Ascending aorta (tissue), 2 donors: ENCODE results near the gene KIF26B. TPM values are rescaled to one million over a fixed set of nuclear protein-coding genes. Genes with fewer than 3 reads are reported as not detected.
"Not testable (repeated sequence)": the region's sequence is repeated elsewhere in the genome, so short reads cannot be mapped to it uniquely, and the experiment has no call there.

ENCODE experiments used
- DNase-seq, 2 donors: peaks; one replicate each; pipeline ENCODE4 v3.0.0-alpha.2; 2019; ENCODE audit warnings: low spot score in 2 of 2
- H3K27ac ChIP-seq, 2 donors: fragments of 200-600 bp; sonication (generic); one replicate each; pipeline ENCODE4 v1.5.1; 2016 to 2017; ENCODE audit warnings: mild to moderate bottlenecking in 1 of 2
- H3K27me3 ChIP-seq: fragments of 200-600 bp; sonication (generic); one replicate; pipeline ENCODE4 v1.5.1; 2017
- H3K36me3 ChIP-seq, 2 donors: fragments of 200-600 bp; sonication (generic); one replicate each; pipeline ENCODE4 v1.5.1; 2016
- H3K4me1 ChIP-seq, 2 donors: fragments of 200-600 bp; sonication (generic); one replicate each; pipeline ENCODE4 v1.5.1; 2016 to 2017; ENCODE audit warnings: mild to moderate bottlenecking in 1 of 2
- H3K4me3 ChIP-seq, 2 donors: fragments of 200-600 bp; sonication (generic); one replicate each; pipeline ENCODE4 v1.5.1; 2016 to 2017; ENCODE audit warnings: mild to moderate bottlenecking in 1 of 2
- H3K9me3 ChIP-seq, 2 donors: fragments of 200-600 bp; sonication (generic); one replicate each; pipeline ENCODE4 v1.5.1; 2016
- intact Hi-C: fragments of 100-400 bp; cut with DNase I; formaldehyde crosslinking; loops from one replicate; pipeline ENCODE4 v1.15.1; 2023
- total RNA-seq: library from RNA; depleted of rRNA; stranded (reverse); fragments of >200 nt; gene quantifications from one replicate; pipeline ENCODE4 v1.1.0, GENCODE V29; 2016
- TF ChIP-seq, protein P1 (sequence below), 3 experiments: fragments of 200-600 bp in 2 of 3; fragments of 450-650 bp in 1 of 3; sonication (generic) in 2 of 3; IDR thresholded peaks; one replicate each; pipeline ENCODE4 v1.5.1; 2016 to 2019; ENCODE audit warnings: antibody characterized with exemption in 3 of 3, mild to moderate bottlenecking in 1 of 3, moderate library complexity in 1 of 3

The KIF26B gene
- total RNA-seq, 1 donor from 2014 or later = not detected

DNA sequence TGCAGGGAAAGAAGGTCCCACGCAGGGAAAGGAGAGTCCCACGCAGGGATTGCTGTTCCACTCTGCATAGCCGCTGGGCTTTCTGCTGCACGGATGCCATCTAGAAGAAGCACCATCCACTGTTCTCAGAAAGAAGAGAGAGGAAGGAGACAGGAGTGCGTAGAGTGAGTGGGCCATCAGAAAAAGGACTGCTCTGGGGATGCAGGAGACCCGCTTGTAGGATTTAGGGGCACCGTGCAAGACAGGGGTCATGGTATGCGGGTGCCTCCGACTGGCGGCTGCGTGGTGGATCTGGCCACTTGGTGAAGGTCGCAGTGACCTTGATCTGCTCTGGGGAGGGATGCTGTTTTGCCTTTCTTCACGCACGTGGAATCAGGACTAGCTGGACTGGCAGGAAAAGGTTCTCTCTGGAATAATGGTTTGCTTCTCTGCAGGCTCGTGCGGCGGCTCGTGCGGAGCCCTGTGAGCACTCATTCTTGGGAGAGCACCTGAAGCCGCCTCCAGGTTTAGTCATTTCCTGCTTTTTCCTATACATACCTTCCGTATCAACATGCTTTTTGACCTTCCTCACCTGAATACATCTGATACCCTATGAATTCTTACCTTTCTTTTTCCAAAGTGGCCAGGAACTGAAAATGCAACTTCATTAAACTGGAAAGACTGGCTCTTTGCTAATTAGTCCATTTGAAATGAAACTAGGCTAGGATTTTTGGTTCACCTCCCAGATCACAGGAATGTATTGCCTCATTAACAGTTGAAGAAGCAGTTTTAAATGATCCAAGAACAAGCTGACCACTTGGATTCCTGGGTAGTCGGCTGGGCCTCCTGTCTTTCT, 181.6 kb downstream of the KIF26B start:
- intact Hi-C loops = no loop called here

DNA sequence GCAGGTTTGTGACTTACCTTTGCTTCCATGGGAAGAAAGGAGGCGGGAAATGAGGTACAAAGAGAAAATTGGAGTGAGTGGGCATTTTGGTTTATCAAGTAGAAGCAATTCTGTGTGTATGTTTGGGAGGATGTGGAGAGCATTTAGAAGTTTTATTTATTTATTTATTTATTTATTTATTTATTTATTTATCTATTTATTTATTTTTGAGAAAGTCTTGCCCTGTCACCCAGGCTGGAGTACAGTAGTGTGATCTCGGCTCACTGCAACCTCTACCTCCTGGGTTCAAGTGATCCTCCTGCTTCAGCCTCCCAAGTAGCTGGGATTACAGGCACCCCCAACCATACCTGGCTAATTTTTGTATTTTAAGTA, 182.2 kb downstream of the KIF26B start:
- H3K9me3 ChIP-seq, intact Hi-C loops, H3K4me3 ChIP-seq, H3K27me3 ChIP-seq, H3K36me3 ChIP-seq, H3K27ac ChIP-seq, DNase-seq, H3K4me1 ChIP-seq: not testable (repeated sequence)

More for the DNA sequence above, 181.6 kb downstream of the KIF26B start:
- H3K36me3 ChIP-seq = no peaks in the 10 kb centered on the region
- no peaks in the 10 kb centered on the region for H3K4me1 ChIP-seq
- no peak for DNase-seq
- TF ChIP-seq, protein P1, sequence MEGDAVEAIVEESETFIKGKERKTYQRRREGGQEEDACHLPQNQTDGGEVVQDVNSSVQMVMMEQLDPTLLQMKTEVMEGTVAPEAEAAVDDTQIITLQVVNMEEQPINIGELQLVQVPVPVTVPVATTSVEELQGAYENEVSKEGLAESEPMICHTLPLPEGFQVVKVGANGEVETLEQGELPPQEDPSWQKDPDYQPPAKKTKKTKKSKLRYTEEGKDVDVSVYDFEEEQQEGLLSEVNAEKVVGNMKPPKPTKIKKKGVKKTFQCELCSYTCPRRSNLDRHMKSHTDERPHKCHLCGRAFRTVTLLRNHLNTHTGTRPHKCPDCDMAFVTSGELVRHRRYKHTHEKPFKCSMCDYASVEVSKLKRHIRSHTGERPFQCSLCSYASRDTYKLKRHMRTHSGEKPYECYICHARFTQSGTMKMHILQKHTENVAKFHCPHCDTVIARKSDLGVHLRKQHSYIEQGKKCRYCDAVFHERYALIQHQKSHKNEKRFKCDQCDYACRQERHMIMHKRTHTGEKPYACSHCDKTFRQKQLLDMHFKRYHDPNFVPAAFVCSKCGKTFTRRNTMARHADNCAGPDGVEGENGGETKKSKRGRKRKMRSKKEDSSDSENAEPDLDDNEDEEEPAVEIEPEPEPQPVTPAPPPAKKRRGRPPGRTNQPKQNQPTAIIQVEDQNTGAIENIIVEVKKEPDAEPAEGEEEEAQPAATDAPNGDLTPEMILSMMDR (IDR thresholded peaks at IDR 0.05) = no peak
- H3K4me3 ChIP-seq = no peak overlapping the region
- no peak overlapping the region for H3K27ac ChIP-seq
- no peaks in the 10 kb centered on the region for H3K27me3 ChIP-seq
- H3K9me3 ChIP-seq = no peaks in the 10 kb centered on the region

DNA sequence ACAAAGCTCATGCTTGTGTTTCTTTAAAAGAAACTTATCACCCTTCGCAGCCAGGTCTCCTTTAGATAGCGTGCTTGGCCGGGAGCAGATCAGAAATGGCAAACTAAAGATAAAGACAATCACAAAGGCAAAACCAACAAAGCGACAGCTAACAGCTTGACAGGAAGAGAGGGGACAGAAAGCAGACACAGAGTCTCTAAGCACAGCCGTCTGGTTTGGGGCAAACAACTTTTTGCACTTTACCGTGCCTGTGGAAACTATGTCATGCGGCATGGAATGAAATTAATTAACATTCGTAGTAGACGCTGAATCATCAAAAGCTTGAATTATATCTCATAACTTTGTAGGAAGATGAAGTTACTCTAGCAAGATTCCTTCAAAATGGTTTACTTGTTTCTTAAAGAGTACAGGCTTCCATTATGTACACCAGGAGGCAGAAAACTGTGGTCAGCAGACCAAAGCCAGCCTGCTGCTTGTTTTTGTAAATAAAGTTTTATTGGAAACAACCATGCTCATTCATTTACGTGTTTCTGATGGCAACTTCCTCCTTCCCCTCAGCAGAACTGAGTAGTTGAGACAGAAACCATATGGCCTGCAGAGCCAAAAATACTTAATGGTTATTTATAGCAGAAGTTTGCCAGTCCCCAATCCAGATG, 183.2 kb downstream of the KIF26B start:
- intact Hi-C loops = no loop called here
- Histone ChIP-seq H3K27me3 (no peaks in the 10 kb centered on the region), H3K4me1 (no peaks in the 10 kb centered on the region), H3K27ac (no peak overlapping the region), H3K4me3 (no peak overlapping the region), H3K36me3 (no peaks in the 10 kb centered on the region), H3K9me3 (no peaks in the 10 kb centered on the region)
- DNase-seq = no peak
- TF ChIP-seq, protein P1 (IDR thresholded peaks at IDR 0.05) = no peak

DNA sequence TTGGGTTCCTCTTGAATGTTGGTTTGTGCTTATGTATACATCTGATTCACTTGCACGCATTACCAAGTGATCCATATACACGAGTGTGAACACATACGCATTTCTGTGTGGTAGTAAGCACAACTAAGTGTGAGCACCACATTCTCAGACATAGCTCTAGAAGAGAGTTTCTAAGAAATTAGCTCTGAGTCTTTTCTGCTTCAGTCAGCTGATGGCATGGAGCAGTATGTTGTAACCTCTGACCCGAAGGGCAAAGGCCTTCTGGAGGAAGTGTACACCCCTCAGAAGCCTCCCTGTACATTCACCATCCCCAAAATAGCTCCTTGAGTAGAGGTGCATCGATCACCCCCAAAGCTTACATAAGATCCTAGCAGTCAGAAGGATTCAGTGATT, 183.7 kb downstream of the KIF26B start:
- DNase-seq = no peak
- Histone ChIP-seq H3K27me3 (no peaks in the 10 kb centered on the region), H3K36me3 (no peaks in the 10 kb centered on the region), H3K27ac (no peak overlapping the region), H3K9me3 (no peaks in the 10 kb centered on the region), H3K4me3 (no peak overlapping the region), H3K4me1 (no peaks in the 10 kb centered on the region)
- TF ChIP-seq, protein P1 (IDR thresholded peaks at IDR 0.05) = no peak
- intact Hi-C loops = no loop called here

DNA sequence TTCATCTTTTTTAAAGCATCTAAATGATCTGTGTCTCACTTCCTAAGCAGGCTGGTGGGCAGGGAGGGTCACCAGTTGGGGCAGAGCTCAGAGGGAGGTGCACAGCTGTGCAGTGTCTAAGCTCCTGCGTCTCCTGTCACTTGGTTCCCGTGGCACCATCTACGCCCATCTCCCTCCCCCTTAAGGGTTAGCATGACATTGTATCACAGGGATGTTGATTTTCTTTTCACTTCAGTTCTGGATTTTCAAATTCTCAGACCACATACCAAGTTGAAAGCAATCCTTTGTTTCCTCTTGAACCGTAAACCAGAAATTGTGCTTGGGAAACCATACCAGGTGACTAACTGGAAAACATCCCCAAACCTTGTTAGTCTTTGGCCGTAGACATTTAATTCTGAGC, 187.0 kb downstream of the KIF26B start:
- no peaks in the 10 kb centered on the region for H3K9me3 ChIP-seq
- intact Hi-C loops = no loop called here
- H3K4me1 ChIP-seq = no peaks in the 10 kb centered on the region
- no peak overlapping the region for H3K4me3 ChIP-seq
- H3K27ac ChIP-seq = no peak overlapping the region
- H3K27me3 ChIP-seq = no peaks in the 10 kb centered on the region
- TF ChIP-seq, protein P1 (IDR thresholded peaks at IDR 0.05) = no peak
- no peak for DNase-seq
- H3K36me3 ChIP-seq = no peaks in the 10 kb centered on the region

DNA sequence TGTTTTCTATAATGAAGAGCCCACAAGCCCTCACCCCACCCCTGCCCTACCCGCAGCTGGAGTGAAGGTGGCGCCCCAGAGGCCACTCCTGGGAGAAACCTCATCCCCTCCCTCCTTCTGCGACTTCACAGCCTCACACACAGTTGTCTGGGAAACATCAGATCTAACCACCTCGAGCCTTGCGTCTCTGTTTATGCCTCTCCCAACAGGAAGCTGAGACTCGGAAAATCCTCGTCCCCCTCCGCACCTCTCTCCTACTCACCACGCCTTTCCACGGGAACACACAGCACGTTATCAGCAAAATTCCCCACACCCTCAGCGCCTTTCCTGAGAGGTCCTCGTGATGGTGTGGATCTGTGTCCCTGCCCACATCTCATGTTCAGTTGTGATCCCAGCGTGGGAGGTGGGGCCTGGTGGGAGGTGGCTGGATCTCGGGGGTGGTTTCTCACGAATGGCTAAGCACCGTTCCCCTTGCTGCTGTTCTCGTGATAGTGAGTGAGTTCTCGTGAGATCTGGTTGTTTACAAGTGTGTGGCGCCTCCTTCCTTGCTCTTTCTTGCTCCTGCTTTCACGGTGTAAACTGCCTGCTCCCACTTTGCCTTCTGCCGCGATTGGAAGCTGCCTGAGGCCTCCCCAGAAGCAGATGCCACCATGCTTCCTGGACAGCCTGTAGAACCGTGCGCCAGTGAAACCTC, 190.6 kb downstream of the KIF26B start:
- Histone ChIP-seq H3K4me1 (no peaks in the 10 kb centered on the region), H3K9me3 (no peaks in the 10 kb centered on the region), H3K4me3 (no peak overlapping the region), H3K36me3 (no peaks in the 10 kb centered on the region), H3K27ac (no peak overlapping the region), H3K27me3 (no peaks in the 10 kb centered on the region)
- TF ChIP-seq, protein P1 (IDR thresholded peaks at IDR 0.05) = no peak
- intact Hi-C loops = no loop called here
- no peak for DNase-seq
